Dedifferentiated amniotic fluid mesenchymal stem cell (primary cell): ENCODE results near the gene ADAM10.

ENCODE experiments used
- DNase-seq: peaks from one replicate; pipeline ENCODE4 v3.0.0-alpha.2; 2016; ENCODE audit errors: extremely low spot score

Gene ADAM10

GRCh38 chr15:58758141-58758540 is 8.6 kb upstream of the ADAM10 start:
- DNase-seq: no peak

- DNase-seq: no peak
Measured at GRCh38 chr15:58755956-58756355, 6.4 kb upstream of the ADAM10 start.

- DNase-seq: no peak
Measured at GRCh38 chr15:58755350-58755749, 5.8 kb upstream of the ADAM10 start.

- DNase-seq: no peak
Measured at GRCh38 chr15:58752716-58753115, 3.2 kb upstream of the ADAM10 start.

GRCh38 chr15:58748852-58749531 is 515 bp downstream of the ADAM10 start:
- peak; percentile 31 for DNase-seq

- no peak for DNase-seq
Measured at GRCh38 chr15:58748040-58748851, 1.3 kb downstream of the ADAM10 start.

- DNase-seq: no peak
Measured at GRCh38 chr15:58746174-58746573, 3.3 kb downstream of the ADAM10 start.

GRCh38 chr15:58742819-58743502 is 6.5 kb downstream of the ADAM10 start:
- DNase-seq: no peak

- DNase-seq: no peak
Measured at GRCh38 chr15:58742022-58742813, 7.3 kb downstream of the ADAM10 start.

GRCh38 chr15:58741032-58741431 is 8.5 kb downstream of the ADAM10 start:
- no peak for DNase-seq

- no peak for DNase-seq
Measured at GRCh38 chr15:58740436-58740835, 9.1 kb downstream of the ADAM10 start.

GRCh38 chr15:58738046-58738707 is 11.3 kb downstream of the ADAM10 start:
- no peak for DNase-seq

GRCh38 chr15:58737298-58737697 is 12.2 kb downstream of the ADAM10 start:
- no peak for DNase-seq

GRCh38 chr15:58736018-58736643 is 13.4 kb downstream of the ADAM10 start:
- DNase-seq: no peak

- DNase-seq: no peak
Measured at GRCh38 chr15:58734859-58735258, 14.6 kb downstream of the ADAM10 start.

- no peak for DNase-seq
Measured at GRCh38 chr15:58732625-58733363, 16.7 kb downstream of the ADAM10 start.

- DNase-seq: peak; percentile 63
Measured at GRCh38 chr15:58731756-58732535, 17.6 kb downstream of the ADAM10 start.

GRCh38 chr15:58726867-58727266 is 22.6 kb downstream of the ADAM10 start:
- no peak for DNase-seq

GRCh38 chr15:58724466-58724865 is 25.0 kb downstream of the ADAM10 start:
- DNase-seq: no peak
